NCI-H1436 treated with DMSO at 0.1 percent for 48 hours (cell line): ENCODE results near the gene PDK2.

Experiments used
- DNase-seq: peaks from one replicate; lab custom pipeline; 2025; lab: John Stamatoyannopoulos, UW

Gene PDK2

GRCh38 chr17:50149417-50150353 lies 54.5 kb downstream of the PDK2 start:
- DNase-seq, result no peak

GRCh38 chr17:50150354-50151040 lies 55.3 kb downstream of the PDK2 start, which contains the start of gene PPP1R9B:
TSS of gene PPP1R9B (minus strand) at chr17:50150677. CDS start at chr17:50150513, 164 bp downstream.
- no peak for DNase-seq

- peak; percentile 43 for DNase-seq
These were observed 56.1 kb downstream of the PDK2 start for GRCh38 chr17:50151041-50151936.

- DNase-seq, result peak; percentile 59
These were observed 56.9 kb downstream of the PDK2 start for GRCh38 chr17:50151937-50152547.

GRCh38 chr17:50152736-50153135 lies 57.6 kb downstream of the PDK2 start:
- no peak for DNase-seq

- no peak for DNase-seq
These were observed 58.8 kb downstream of the PDK2 start for GRCh38 chr17:50153650-50154575.

- DNase-seq, result no peak
These were observed 59.5 kb downstream of the PDK2 start for GRCh38 chr17:50154604-50155003.

GRCh38 chr17:50155115-50155819 lies 60.1 kb downstream of the PDK2 start:
- DNase-seq, result no peak

- no peak for DNase-seq
These were observed 62.7 kb downstream of the PDK2 start for GRCh38 chr17:50157891-50158290.

- peak; percentile 89 for DNase-seq
These were observed 66.1 kb downstream of the PDK2 start for GRCh38 chr17:50161023-50161910.
